KG1 (cell line): Measurements from ENCODE around the gene PGAM4.
"Not testable (repeated sequence)": the region's sequence is repeated elsewhere in the genome, so short reads cannot be mapped to it uniquely, and the experiment has no call there.

Experiments
- DNase-seq: peaks from one replicate; lab custom pipeline; 2025; lab: John Stamatoyannopoulos, UW

Gene PGAM4

DNA sequence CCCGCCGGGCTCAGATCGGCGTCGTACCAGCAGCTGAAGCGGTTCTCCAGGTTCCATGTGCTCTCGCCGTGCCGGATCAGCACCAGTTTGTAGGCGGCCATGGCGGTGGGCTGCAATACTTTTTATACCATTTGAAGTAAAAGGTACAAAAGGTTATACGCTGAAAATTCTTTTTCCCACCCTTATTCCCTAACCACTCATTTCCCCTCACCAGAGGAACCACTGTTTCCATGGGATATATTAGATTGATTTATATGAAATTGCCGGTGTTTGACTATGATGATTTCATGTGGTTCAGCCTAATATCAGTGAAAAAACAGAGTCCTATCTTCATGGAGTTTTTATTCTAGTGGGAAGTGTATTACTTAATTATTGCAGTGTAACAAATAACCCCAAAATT is at the start of gene PGAM4:
Gene PGAM4, minus strand, starts transcription at position 101 of the 400 bp plus-strand sequence. Its CDS starts 0 bp downstream, at position 101.
- DNase-seq: no peak

DNA sequence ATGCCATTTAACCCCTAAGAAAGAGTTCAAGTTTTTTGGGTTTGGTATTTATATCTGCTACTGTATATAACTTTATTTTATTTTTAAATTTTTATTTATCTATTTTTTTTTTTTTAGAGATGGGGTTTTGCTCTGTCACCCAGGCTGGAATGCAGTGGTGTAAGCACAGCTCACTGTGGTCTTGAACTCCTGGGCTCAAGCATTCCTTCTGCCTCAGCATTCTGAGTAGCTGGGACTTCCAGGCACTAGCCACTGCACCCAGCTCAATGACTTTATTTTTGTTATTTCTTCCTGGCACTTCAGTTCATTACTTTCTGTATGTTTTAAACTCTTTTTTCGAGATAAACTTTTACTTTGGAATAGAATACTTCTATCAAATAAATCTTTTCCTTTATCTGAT is 42.4 kb upstream of the PGAM4 start:
- DNase-seq: no peak

DNA sequence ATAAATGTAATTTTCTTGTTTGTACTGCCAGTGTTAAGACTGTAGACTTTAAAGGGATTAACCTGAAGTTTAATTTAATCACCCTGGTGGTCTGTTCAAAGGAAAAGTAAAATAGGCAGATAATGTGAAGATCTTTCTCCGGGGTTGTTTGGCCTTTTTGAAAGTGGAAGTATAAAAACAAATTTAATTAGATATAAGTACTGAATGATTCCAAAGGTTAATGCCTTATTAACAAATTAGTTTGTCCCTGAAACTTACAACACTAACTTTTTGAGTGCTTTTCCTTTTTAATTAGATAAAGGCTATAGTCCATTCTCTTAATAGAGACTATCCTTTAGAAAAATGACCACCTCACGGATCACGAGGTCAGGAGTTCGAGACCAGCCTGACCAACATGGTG is 10.4 kb upstream of the PGAM4 start:
- no peak for DNase-seq

DNA sequence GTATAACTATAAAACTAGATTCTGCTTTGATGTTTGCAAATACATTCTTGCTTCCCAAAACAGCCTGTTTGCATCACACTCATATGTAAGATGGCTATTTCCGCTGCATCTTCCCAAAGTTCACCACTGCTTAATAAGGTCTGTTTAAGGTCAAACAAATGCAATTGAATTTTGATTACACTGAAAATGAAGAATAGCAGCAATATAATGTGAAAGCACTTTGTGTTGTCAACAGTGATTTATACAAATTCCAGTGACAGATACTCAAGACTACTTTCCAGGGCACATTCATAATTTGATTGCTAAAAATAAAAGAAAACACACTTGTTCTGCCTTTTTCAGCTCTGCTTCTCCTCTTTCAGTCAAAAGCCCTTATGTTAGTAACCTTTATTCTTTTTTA is 8.1 kb upstream of the PGAM4 start:
- no peak for DNase-seq

DNA sequence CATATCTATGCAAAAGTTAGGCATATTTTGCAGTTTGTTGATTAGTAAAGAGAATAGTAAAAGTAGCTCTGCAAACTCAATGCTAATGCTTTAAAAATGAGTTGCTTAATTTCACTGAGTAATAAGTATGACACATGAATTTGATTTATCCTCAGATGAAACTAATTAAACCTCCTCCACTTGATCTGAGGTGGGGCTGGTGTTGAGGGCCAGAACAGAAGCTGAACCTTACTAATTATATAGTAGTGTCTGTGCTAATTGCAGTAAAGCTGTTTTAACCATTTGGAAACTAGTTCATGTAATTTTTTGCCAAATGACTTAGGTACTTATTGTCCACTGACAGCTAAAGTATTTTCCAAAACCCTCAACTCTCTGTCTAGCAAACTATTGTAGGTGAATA is 7.7 kb upstream of the PGAM4 start:
- no peak for DNase-seq

DNA sequence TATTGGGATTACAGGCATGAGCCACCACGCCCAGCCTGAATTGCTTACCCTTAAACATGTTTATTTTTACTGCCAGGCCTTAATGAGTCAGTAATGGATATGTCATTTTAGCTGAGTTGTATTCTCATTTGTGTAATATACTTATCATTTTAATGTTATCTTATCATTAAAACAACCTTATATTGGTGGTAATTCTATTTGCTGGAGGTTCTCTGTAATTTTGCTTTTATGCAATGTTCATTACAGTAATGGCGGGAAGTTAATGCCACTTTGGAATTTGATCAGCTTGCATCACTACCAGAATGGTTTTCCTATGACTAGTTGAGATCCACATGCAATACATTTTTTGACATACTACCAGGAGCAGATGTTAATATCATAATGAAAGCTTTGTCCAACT is 6.3 kb upstream of the PGAM4 start:
- no peak for DNase-seq

DNA sequence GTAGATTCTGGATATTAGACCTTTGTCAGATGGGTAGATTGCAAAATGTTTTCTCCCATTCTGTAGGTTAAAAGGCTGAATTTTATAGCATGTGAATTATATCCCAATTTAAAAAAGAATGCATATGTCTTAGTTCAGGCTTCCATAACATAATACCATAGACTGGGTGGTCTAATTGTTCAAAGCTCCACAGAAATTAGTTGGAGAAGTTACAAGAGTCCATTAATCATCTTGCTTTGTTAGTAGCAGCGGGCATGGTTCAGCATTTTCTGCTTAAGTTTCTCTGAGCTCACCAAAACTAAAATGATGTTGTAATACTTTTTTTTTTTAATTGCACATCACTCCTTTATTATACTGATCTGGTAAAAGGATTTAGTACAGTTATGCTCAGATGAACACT is 1.8 kb downstream of the PGAM4 start:
- no peak for DNase-seq

DNA sequence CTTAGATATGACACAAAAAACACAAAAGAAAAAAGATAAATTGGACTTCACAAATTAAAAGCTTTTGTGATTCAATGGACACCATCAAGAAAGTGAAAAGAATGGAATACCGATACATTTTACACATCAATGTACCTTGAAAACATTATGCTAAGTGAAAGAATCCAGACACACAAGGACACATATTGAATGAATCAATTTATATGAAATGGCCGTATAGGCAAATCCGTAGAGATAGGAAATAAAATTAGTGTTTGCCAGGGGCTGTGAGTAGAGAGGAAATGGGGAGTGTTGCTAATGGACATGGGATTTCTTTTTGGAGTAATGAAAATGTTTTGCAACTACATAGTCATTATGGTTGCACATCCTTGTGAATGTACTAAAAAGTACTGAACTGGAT is 3.1 kb downstream of the PGAM4 start:
- no peak for DNase-seq

DNA sequence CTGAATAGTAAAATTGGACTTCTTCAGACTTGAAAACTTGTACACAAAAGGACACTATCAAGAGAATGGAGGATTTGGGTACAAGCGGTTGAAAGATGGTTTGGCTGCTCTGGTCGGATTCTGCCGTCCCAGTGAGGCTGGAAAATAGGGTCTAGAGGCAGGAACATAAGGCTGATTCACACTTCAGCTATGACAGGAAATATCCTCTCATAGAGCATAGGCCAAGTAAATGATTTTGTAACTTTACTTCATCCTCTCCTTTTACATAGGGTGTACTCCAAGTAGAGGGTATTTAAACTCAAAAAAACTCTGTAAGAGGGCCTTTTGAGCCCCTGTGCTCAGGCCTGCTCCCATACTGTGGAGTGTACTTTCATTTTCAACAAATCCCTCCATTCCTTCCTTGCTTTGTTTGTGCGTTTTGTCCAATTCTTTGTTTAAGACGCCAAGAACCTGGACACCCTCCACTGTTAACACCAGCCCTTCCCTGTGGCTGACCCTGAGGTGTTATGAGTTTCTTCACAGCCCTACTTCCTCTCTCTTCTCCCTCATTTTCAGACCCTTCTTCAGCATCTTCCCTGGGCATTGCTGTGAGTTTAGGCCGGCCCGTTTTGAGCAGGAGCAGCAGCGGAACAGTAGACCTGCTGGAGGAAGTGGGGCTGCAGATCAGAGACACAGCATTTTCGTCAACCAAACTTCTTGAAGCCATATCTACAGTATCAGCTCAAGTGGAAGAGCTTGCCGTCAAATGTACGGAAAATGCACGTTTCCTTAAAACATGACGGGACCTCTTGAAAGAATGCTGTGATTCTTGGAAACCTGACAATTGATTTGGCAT is 7.2 kb downstream of the PGAM4 start:
- DNase-seq: no peak

DNA sequence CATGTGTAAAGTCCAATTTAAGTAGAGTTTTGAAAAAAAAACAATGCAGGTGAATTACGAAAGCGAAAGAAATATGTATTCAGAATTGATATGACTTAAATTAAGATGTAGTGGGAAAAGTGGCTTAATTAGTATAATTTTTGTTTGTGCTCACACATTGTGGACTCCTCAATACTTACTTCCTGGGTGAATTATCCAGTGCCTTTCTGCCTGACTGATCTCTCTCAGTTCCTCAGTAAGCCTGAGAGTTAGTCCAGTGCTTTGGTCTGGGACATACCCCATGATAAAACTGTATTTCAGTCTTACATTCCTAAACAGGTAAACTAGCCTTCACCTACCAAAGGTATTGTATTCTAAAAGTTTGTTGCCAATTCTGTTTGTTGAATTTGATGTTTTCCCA is 8.4 kb downstream of the PGAM4 start:
- DNase-seq: no peak

DNA sequence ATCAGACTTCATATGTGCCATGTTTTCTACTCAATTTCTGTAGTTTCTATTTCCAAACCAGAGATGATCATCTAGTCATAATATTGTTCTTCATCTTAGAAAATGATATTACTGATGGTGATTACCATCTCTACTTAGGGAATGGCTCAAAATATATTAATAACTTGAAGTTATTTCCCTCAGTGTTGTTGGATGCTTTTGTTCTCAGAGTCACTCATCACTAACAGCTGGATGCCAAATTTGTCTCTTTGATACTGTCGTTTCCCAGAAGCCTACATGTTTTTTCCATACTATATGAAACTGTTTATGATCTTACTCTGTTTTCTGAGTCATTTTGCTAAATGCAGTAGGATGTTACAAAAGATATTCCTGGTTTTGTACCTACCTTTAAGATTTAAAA is 8.9 kb downstream of the PGAM4 start:
- no peak for DNase-seq

DNA sequence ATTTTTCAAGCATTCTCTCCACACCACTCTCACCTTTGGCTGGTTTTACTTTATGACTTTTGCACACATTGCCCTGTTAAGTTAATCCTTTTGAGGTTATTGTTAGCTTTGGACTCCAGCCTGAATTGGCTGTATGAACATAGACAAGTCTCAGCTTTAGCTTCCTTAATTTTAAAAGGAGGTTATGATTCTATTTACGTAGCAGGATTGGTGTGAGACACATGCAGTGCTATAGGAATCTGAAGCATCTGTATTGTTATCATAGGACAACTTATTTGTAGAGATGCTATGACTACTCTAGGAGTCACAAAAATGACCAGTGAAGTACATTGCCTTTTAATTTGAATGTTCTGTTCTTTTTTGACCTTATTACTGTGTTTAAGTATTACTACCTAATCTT is 15.7 kb downstream of the PGAM4 start:
- no peak for DNase-seq

DNA sequence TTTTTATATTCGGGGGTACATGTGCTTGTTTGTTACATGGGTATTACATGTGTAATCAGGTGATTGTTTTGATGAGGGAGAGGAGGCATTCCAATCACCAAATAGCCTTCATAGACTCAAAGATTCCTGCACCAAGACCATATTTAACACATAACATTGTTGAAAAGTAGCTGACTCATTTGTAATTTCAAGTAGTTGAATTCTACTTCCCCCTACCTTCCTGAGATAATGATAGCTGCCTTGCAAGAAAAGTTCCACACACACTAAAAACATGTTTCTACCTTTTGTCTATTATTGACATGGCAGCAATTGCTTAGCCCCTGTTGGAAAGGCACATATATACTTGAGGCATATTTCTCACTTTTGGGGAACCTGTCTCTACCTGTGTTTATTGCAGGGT is 16.1 kb downstream of the PGAM4 start:
- no peak for DNase-seq

DNA sequence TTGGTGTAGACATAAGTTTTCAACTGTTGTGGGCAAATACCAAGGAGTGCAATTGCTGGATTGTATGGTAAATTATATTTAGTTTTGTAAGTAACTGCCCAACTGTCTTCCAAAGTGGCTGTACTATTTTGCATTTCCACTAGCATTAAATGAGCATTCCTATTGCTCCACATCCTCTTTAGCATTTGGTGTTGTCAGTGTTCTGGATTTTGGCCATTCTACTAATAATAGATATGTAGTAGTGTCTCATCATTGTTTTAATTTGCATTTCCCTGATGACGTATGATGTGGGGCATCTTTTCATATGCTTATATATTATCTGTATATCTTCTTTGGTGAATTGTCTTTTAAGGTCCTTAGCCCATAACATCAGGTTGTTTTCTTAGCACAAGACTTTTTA is 17.3 kb downstream of the PGAM4 start:
- DNase-seq: no peak

DNA sequence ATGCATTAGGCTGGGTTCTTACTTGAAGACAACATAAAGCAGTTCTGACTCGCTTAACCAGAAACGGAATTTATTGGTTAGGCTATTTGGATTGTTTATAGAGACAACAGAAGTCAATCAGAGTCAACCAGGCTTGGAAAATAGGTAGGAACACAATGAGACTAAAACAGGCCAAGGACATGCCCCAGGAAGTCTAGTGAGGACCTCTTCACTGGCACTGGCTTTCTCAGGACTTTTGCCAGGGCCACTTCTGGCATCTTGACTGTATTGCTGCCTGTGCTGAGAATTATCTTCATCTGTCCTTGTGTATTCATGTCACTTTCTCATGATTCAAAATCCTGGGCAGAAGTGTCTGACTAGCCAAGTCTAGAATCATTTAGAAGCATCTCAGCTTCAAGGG is 19.6 kb downstream of the PGAM4 start:
- no peak for DNase-seq

DNA sequence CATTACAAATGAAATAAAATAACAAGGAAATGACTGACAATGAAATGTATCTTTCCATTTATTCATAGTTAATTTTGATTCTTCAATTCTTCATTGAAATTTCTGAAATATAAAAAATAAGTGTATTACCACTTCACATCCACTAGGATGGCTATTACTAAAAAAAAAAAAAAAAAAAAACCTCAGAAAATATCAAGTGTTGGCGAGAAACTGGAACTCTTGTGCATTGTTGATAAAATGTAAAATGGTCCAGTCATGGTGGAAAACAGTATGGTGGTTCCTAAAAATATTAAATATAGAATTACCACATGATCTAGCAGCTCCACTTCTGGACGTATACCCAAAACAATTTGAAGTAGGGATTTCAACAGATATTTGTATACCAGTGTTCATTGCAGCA is 22.9 kb downstream of the PGAM4 start:
- no peak for DNase-seq

DNA sequence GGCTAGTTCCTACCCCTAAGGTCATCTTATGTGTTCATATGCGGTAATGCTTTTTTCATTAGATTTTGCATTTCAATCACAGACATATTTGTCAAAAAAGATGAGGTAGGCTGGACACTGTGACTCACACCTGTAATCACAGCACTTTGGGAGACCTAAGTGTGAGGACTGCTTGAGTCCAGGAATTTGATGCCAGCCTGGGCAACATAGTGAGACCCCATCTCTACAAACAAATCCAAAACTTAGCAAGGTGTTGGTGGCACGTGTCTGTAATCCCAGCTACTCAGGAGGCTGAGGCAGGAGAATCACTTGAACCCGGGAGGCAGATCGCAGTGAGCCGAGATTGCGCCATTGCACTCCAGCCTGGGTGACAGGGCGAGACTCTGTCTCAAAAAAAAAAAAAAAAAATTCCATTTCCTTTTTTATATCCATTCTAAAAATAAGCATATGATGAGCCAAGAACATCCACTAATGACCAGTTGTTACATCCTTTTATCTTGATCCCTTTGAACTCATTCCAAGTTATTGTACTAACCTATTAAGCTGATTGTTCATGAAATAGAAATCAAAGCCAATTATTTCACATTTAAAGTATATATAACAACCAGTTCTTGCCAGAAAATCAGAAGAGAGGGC is 23.4 kb downstream of the PGAM4 start:
- no peak for DNase-seq

DNA sequence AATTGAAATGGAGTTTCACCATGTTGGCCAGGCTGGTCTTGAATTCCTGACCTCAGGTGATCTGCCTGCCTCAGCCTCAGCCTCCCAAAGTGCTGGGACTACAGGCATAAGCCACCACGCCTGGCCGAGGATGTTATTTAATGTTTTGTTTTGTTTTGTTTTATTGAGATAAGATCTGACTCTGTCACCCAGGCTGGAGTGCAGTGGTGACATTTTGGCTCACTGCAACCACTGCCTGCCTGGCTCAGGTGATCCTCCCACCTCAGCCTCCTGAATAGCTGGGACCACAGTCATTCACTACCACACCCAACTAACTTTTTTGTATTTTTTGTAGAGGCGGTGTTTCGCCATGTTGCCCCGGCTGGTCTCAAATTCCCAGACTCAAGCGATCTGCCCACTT is 24.4 kb downstream of the PGAM4 start:
- DNase-seq: not testable (repeated sequence)

DNA sequence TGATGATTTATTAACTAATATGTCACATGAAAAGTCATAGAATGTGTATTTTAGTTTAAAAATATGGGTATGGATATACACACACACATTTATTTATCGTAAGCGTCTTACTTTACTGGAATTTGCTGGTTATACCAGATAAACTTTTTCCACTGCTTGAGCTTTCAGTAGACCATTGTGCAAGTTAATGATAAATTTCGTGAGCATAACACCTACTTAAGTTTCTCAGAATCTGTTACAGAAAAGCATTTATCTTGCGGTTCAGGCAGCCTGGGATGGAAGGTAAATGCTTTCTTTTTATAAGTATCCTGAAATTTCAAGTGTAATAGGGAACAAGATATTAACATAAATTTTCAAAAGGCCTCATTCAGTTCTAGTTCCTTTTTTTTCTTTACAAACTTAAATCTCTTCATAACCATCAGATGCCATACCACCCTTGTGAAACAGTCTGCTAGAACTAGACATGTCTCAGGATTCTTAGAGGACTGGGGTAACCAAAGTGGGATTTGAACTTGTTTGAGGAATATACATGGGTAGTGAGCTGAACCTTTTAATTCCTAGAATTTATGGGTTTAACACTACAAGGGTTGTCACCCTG is 31.3 kb downstream of the PGAM4 start:
- no peak for DNase-seq

DNA sequence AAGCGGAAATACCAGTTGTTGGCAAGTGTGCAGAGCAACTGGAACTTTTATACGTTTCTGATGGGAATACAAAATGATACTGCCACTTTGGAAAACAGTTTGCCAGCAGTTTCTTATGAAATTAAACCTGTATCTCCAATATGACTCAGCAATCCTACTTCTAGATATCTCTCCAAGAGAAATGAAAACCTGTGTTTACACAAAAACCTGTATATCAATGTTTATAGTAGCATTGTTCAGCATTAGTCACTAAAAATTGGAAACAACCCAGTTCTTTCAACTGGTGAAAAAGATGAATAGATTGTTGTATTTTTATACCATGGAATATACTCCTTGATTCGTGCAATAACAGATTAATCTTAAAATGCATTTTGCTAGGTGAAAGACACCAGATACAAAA is 32.1 kb downstream of the PGAM4 start:
- no peak for DNase-seq

DNA sequence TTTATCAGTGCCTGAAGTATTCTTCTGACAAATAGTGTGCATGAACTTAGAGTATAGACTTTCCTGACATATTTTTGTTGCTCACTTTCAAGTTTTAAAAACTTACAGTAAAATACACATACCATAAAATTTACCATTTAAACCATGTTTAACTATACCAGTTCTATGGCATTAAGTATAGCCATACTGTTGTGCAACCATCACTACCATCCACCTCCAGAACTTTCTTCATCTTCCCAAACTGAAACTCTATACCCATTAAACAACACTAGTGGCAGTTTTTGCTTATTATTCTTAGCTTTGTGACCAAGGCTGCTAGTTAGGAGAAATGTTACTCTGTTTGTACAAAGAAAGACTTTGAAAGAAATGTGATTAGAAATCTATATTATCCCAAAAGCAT is 33.1 kb downstream of the PGAM4 start:
- no peak for DNase-seq

DNA sequence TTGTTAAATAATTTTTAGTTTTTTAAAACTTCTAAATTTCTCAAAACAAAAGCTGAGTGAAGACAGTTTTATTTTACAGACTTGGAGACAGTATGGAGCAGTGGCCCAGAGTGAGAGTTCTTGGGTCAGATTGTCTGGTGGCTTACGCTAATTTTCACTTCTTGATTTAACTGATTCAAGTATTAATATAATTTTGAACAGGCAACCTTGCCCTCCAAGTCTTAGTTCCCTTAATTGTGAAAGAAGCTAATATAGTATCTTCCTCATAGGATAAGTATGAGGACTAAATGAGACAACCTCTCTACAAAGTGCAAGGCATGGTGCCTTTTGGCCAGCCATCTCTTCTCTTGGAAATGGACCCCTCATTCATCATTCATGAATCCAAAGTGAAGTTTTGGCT is 33.6 kb downstream of the PGAM4 start:
- DNase-seq: no peak

DNA sequence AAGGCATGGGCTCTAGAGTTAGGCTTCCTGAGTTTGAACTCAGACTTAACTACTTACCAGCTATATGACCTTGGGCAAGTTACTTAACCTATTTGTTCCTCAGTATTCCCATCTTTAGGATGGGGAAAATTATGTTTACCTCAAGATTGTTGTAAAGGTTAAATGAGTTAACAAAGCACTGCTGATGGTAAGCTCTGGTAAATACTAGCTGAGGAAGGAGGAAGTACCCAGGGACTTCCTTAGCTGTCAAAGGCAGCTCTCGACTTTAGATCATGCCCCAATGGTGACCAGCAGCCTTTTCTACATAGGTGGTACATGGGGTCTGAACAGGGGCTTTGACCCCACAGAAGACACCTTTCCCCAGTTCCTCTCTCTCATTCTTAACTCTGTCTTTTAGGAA is 38.9 kb downstream of the PGAM4 start:
- no peak for DNase-seq

DNA sequence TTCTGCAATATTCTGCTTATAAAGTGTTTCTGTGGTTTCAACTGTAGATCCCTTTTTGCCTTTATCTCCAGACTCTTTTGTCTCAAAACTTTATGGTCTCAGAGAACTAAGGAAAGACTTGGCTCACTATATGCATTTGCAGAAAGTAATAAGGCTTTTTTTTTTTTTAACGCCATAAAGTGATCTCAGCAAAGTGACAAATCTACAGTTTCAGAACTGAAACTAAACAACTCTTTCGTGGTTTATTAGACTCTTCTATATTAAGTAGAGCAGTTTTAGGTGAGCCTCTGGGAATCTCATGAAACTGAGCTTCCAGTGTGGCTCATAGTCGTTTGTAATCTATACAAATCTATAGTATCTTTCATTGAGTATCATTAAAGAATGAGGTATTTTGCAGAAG is 43.7 kb downstream of the PGAM4 start:
- DNase-seq: no peak
